GM19099 (cell line): ENCODE results near the gene SEMG1.

Source experiments
- POLR2A ChIP-seq: IDR thresholded peaks from 3 replicates; pipeline ENCODE4 v1.6.1; 2011; ENCODE audit warnings: low read depth; ENCODE audit not compliant: insufficient read length; ENCODE audit errors: extremely low read depth

Gene SEMG1, protein sequence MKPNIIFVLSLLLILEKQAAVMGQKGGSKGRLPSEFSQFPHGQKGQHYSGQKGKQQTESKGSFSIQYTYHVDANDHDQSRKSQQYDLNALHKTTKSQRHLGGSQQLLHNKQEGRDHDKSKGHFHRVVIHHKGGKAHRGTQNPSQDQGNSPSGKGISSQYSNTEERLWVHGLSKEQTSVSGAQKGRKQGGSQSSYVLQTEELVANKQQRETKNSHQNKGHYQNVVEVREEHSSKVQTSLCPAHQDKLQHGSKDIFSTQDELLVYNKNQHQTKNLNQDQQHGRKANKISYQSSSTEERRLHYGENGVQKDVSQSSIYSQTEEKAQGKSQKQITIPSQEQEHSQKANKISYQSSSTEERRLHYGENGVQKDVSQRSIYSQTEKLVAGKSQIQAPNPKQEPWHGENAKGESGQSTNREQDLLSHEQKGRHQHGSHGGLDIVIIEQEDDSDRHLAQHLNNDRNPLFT

DNA sequence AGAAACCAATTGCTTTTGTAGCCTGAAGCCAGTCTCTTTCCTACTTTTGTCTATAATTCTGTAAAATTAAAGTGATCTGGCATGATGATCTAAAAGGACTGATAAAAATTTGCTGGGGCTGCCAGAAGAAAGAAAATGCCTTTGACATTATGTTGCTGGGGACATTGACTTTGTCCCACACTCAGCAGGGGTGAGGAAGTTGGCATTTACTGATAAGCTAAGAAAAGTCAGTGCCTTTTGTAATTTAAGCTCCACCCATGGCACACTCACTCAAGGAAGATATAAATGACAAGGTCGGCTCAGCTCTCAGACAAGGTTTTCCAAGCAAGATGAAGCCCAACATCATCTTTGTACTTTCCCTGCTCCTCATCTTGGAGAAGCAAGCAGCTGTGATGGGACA lies at the start of gene SEMG1:
TSS of gene SEMG1 (plus strand) at position 309 of the 400 bp plus-strand sequence. CDS start at position 330, 21 bp downstream.
- TF ChIP-seq POLR2A = no peak

DNA sequence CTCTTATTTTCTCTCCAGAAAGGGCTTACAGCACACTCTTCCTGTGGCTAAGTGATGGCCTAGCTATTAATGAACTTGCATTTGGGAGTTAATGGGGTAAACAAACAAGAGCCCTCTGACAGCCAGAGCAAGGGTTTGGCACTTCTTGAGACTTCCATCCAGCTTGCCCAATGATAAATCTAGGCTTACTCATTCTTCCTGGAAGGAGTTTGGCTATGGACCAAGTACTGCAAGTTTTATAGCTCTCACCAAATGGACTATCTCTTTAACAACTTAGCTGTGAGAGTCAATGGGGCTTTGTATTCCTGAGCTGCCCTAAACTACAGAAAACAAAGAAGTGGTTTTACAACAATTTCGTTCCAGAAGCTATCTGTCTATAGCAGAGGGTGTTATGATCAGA lies 48.9 kb upstream of the SEMG1 start:
- TF ChIP-seq POLR2A = no peak

DNA sequence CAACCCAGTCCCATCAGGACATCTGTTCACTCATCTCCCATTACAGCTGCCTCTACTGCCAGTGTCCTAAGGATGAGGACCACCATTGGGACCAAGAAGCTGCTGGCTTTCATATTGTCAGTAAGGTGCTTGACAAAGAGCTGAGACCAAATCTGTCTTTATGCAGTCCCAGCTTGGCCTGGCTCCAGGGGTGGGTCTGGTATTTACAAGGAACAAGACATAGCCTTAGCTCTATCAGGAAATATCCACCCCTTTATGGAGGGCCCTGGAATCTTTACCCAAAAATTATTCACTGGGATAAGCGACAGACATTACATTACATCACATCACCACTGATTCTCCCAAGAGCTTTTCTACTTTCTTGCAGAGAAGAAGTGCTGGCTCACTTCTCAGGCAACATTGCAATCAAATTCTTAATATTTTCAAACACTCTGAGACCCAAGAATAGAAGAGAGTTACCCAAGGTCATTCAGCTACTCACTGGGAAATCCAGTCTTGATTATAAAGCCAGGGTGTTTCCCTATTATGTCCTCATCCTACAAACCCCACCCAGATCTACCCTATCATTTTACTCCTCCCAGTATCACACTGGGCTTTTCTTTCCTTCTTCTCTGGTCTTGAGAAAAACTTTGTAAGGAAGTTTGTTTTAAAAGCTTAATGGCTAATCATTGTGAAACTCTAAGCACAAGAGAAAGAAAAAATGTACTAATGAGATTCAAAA lies 43.6 kb upstream of the SEMG1 start:
- no peak for TF ChIP-seq POLR2A

DNA sequence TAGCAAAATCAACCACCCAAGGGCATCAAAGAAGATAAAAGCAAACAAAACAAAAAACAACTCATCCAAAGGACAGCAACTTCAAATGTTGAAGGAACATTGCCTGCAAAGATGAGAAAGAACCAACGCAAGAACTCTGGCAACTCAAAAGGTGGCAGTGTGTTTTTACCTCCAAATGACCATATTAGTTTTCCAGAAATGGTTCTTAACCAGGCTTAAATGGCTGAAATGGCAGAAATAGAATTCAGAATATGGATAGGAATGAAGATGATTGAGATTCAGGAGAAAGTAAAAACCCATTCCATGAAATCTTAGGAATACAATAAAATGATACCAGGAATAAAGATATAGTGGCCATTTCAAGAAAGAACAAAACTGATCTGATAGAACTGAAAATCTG lies 41.9 kb upstream of the SEMG1 start:
- TF ChIP-seq POLR2A = no peak

DNA sequence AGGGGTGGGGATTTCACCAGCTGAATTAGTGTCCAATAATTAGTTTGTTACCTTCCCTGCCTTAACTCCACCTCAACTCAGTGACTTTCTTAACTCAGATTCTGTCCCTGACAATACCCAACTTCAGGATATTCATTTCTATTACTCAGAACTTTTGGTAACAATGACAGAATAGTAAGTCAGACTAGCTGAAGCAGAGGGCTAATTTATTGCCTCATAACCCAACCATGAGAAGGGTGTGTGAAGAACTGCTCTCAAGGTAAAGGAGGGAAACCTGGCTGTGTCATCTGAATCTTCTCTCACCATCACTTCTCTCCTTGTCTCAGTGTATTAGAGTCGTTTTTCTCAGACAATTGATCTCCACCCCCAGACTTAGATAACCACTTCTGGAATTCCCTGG lies 33.3 kb upstream of the SEMG1 start:
- no peak for TF ChIP-seq POLR2A

DNA sequence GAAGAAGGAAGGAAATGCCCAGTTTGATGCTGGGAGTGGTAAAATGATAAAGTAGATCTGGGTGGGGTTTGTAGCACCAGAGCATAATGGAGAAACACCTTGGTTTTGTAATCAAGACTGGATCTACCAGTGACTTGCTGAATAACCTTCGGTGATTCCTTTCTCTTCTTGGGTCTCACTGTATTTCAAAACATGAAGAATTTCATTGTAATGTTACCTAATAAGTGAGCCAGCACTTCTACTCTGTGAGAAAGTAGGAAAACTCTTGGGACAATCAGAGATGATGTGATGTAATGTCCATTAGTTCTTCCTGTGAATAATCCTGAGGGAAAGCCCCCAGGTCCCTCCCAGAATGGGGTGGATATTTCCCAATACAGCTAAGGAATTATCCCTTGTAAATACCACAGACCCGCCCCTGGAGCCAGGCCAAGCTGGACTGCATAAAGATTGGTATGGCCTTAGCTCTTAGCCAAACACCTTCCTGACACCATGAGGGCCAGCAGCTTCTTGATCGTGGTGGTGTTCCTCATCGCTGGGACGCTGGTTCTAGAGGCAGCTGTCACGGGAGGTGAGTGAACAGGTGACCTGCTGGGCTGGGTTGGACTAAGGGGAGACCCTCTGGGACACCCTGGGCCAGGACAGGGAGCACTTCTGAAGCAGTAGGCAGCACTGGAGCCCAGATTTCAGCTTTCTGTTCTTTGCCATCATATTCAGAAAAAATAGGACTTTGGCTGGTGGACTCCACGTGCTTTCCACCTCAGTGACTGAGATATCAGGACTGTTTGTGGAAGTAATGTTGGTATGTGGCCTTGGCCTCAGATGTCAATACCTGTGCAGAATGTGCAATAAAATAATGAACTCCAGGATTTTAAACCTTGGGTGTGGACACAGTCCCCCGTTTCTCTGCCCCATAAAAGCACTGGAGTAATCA lies 32.1 kb upstream of the SEMG1 start, which contains the start of gene PI3:
TSS of gene PI3 (plus strand) at position 469 of the 931 bp plus-strand sequence. CDS start at position 490, 21 bp downstream.
- no peak for TF ChIP-seq POLR2A

DNA sequence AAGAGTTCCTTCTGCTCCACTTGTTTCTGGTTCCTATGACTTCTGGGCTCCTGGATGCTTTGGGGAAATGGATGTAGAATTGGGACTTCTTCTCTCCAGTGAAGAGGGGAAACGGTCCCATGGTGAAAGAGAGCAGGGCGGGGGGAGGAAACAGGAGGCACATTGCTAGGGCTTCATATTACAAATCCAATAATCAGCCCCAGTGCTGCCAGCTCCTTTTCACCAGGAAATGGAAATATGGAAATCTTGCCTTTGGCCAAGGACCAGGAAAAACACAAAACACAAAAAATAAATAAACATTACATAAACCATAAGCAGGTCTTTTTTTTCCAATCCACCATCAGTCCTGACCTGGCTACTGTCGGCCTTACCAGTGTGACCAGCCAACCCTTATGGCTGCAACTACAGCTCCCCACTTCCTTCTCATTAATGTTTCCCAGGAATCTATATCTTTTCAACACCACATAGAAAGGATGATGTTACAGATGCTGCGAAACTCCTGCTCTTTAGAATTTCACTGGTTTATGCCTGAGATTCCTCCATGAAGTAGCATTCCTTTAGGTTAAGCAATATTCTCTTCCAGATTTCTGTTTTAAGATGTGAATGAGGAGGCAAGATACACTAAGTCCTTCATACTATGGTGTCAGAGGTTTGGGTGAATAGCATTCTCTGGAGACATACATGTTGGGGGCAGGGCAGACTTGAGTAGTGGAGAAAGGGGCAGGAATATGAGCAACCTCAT lies 30.1 kb upstream of the SEMG1 start:
- no peak for TF ChIP-seq POLR2A

DNA sequence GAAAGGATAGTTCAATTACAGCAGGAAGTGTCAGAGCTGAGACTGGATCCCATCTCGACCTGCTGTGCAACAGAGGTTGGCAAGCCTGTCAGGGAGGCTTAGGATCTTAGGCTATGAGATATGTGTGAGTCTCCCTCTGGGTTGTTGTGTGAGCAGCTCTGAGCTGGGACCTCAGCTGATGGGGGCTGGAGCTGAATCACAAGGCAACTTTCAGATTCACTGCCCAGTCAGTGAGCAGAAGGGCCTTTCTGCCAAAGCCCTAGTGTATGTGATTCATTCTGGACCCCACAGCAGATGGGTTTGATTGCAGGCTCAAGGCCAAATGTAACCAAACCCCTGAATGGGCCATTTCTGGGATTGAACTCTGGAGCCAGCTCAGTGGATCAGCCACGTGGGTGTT lies 27.7 kb upstream of the SEMG1 start:
- no peak for TF ChIP-seq POLR2A

DNA sequence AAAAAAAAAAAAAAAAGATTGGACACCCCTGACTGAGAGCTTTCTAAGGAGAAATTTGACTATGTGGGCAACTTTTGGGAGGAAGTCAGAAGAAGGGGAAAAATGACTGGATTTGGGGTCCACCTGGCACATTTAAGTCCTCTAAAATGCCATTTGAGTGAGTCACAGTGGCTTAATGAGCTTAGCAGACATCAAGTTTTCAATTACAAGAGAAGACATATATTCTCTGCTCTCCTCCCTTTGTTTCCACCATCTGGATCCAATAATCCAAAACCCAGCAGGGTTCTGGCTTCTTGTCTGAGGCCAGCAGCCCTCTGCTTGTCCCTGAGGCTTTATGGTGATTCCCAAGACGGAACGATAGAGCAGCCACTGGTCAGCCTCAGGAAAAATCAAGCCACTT lies 25.2 kb upstream of the SEMG1 start:
- no peak for TF ChIP-seq POLR2A

DNA sequence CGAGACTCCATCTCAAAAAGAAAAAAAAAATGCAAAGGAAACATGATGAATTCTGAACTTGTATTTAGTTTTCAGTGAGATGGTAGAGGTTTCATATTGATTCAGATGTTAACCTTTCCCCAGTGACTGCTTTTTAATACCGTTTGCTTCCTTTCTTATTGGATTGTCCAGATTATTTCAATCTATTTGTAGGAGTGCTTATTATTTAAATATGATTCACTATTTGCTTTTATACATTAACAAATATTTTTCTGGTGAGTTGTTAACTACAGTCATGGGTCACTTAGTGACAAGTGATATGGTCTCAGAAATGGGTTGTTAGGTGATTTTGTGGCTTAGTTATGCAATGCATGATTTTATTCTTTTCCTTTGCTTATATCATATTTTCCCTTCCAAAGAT lies 23.7 kb upstream of the SEMG1 start:
- no peak for TF ChIP-seq POLR2A

DNA sequence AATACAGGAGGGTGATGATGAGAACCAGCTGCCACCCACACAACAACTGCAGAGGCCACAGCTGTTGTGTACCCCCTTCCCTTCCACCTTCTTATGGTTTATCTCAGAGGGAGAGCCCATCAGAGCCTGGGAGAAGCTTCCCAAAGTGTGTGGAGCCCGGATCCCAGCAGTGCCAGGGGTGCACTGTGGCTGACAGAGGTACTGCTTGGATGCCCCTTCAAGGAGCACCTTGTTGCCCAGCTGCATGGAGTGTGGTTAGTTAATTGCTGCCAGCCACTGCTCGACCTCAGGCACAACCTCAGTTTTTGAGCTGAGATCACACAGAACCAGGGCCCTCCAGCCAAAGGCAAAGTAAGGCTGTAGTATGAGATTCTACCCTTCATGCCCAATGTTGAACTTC lies 19.1 kb upstream of the SEMG1 start:
- no peak for TF ChIP-seq POLR2A

DNA sequence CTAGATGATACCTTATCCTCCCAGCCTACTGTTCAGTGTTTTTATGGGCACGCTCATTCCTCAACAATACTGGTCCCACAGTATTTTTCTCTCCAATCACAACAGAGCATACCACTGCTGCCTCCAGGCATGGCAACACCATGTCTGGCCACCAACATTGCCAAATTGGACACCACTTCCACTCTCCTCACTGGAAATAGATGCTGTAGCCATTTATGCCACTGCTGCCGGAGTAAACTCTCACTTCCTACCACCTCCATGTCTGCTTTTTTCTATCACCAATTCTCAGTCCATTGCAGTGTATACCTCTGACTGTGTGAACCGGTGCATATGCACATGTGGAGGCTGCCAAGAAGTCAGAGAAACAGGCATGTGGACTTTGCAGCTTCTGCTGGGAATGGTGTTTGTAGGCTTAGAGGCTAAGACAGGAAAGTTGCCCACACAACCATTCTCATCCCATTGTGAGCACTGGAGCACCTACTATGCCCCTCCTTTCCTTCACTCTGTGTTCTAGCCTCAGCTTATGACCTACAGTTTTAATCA lies 17.7 kb upstream of the SEMG1 start:
- TF ChIP-seq POLR2A = no peak

DNA sequence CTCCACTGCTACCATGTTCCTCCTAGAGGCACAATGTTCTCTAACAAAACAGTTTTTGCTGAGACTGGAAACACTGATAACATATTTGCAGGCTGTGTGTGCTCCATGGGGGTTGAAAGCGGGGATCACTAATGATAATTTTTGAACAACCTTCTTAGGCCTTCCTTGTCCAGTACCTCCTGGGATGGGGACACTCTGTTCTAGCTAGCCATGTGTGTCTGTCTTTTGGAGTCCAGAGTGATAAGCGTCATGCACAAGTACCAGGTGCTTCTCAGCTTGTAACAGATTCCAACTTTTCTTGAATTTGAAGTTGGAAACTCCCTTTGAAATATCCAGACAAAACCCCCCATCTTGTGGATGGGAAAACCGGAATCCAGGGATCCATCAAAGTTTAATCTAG lies 17.0 kb upstream of the SEMG1 start:
- no peak for TF ChIP-seq POLR2A

DNA sequence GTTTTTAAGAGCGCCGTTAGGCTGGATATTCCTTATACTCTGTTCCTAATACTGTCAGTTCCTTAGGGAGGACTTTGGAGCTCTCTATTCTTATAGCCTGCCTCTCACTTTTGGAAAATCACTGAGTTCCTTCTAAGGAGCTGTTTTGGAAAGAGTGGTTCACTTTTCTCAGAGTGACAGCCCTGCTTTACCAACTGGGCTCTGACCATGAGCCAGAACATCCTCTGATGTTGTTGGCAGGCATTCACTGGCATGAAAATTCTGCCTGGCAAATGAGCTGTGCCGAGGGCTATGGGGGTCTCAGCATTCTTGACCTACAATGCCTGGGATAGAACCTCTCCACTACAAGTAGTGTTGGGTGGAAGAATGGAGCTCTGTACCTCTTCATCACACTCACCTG lies 14.9 kb upstream of the SEMG1 start:
- no peak for TF ChIP-seq POLR2A
